H1 (cell line): Measurements from ENCODE around the gene PIK3C2G. TPM values are rescaled to one million over a fixed set of nuclear protein-coding genes. Genes with fewer than 3 reads are reported as not detected.

Experiments used
- CTCF ChIA-PET: fragments of 300-600 bp; sonication (Branson Sonifier 250); formaldehyde crosslinking; loops from one replicate; lab custom pipeline; 2021; ENCODE audit not compliant: partially characterized antibody; lab: Charles Lee
- POLR2A ChIA-PET: fragments of 300-600 bp; sonication (Branson Sonifier 250); formaldehyde crosslinking; loops from one replicate; lab custom pipeline; 2021; ENCODE audit warnings: inconsistent platforms; ENCODE audit not compliant: partially characterized antibody; lab: Charles Lee
- DNase-seq, 2 experiments: peaks; one replicate each; pipeline versions ENCODE4 v3.0.0 to v3.0.0-alpha.2; 2010 to 2022; ENCODE audit warnings: low spot score in 2 of 2, low read depth in 1 of 2, mixed read lengths in 1 of 2
- FAIRE-seq: peaks from 2 replicates; lab custom pipeline; 2011; peaks lifted over from hg19 to GRCh38; lab: Jason Lieb, UNC
- H2AFZ ChIP-seq: 2 replicates; pipeline ENCODE4 v1.8.1; 2012; ENCODE audit warnings: low read length, inconsistent platforms
- H2AK5ac ChIP-seq: 2 replicates; pipeline ENCODE4 v1.6.1; 2013; ENCODE audit warnings: low read depth, low read length
- H2BK120ac ChIP-seq: replicated peaks from 2 replicates; pipeline ENCODE3; 2013; ENCODE audit warnings: low read depth, low read length, inconsistent platforms
- H2BK12ac ChIP-seq: 2 replicates; pipeline ENCODE4 v1.6.1; 2013; ENCODE audit warnings: low read depth, low read length
- H2BK15ac ChIP-seq: 2 replicates; pipeline ENCODE4 v1.6.1; 2013; ENCODE audit warnings: low read length
- H2BK20ac ChIP-seq: 2 replicates; pipeline ENCODE4 v1.6.1; 2013; ENCODE audit warnings: low read length
- H2BK5ac ChIP-seq: 2 replicates; pipeline ENCODE4 v1.6.1; 2013; ENCODE audit warnings: low read depth, low read length
- H3K14ac ChIP-seq: 2 replicates; pipeline ENCODE4 v1.6.1; 2013; ENCODE audit warnings: inconsistent platforms; ENCODE audit not compliant: insufficient read length
- H3K18ac ChIP-seq: 2 replicates; pipeline ENCODE4 v1.6.1; 2013; ENCODE audit warnings: low read length; ENCODE audit errors: extremely low read depth
- H3K23ac ChIP-seq: 2 replicates; pipeline ENCODE4 v1.6.1; 2013; ENCODE audit warnings: inconsistent platforms; ENCODE audit not compliant: insufficient read length
- H3K23me2 ChIP-seq: 2 replicates; pipeline ENCODE4 v1.6.1; 2013; ENCODE audit warnings: low read depth, low read length
- H3K27ac ChIP-seq: 2 replicates; pipeline ENCODE4 v1.6.1; 2011; ENCODE audit warnings: low read depth, low read length, inconsistent platforms
- H3K27me3 ChIP-seq, 4 experiments: replicated peaks in 1 of 4; 1 replicate in 1 of 4; 2 replicates in 3 of 4; pipeline versions ENCODE4 v1.6.1 to v1.8.1; 2011 to 2013; ENCODE audit warnings: low read length in 3 of 4, mild to moderate bottlenecking in 3 of 4, inconsistent platforms in 2 of 4, mixed read lengths in 2 of 4, moderate library complexity in 1 of 4; ENCODE audit not compliant: control insufficient read depth in 3 of 4, insufficient read depth in 3 of 4; ENCODE audit errors: extremely low read depth in 1 of 4
- H3K36me3 ChIP-seq, 4 experiments: 2 replicates each; pipeline versions ENCODE4 v1.6.1 to v1.8.1; 2011 to 2013; ENCODE audit warnings: mild to moderate bottlenecking in 4 of 4, low read length in 3 of 4, moderate library complexity in 2 of 4, control low read depth in 1 of 4, inconsistent platforms in 1 of 4; ENCODE audit not compliant: insufficient read depth in 4 of 4, control insufficient read depth in 2 of 4
- H3K4ac ChIP-seq: replicated peaks from 2 replicates; pipeline ENCODE3; 2013; ENCODE audit warnings: low read length, low read depth, mixed read lengths, inconsistent platforms; ENCODE audit not compliant: insufficient read length
- H3K4me1 ChIP-seq, 4 experiments: replicated peaks in 1 of 4; 1 replicate in 1 of 4; 2 replicates in 3 of 4; pipeline versions ENCODE4 v1.6.1 to v1.8.1; 2011 to 2013; ENCODE audit warnings: low read length in 3 of 4, inconsistent platforms in 2 of 4, mixed read lengths in 1 of 4; ENCODE audit not compliant: insufficient read depth in 4 of 4, control insufficient read depth in 3 of 4
- H3K4me2 ChIP-seq, 2 experiments: 2 replicates each; pipeline versions ENCODE4 v1.6.1 to v1.8.1; 2011 to 2013; ENCODE audit warnings: low read depth in 2 of 2, low read length in 2 of 2, control low read depth in 1 of 2, inconsistent platforms in 1 of 2, mild to moderate bottlenecking in 1 of 2; ENCODE audit not compliant: insufficient read depth in 1 of 2
- H3K4me3 ChIP-seq, 4 experiments: fragments of 200-600, 300-600 bp in 1 of 4; sonication (generic), shearing (Covaris generic), sonication (Bioruptor Twin) in 1 of 4; 2 replicates each; pipeline versions ENCODE4 v1.5.1 to v1.8.1; 2011 to 2016; ENCODE audit warnings: low read length in 4 of 4, low read depth in 3 of 4, control low read depth in 2 of 4, inconsistent platforms in 2 of 4, mild to moderate bottlenecking in 2 of 4, mixed read lengths in 1 of 4, moderate library complexity in 1 of 4; ENCODE audit not compliant: insufficient read depth in 2 of 4; ENCODE audit errors: extremely low read depth in 1 of 4
- H3K56ac ChIP-seq: replicated peaks from 2 replicates; pipeline ENCODE3; 2013; ENCODE audit warnings: low read depth, mild to moderate bottlenecking, mixed read lengths, low read length, inconsistent platforms; ENCODE audit not compliant: insufficient read length
- H3K79me1 ChIP-seq: 2 replicates; pipeline ENCODE4 v1.6.1; 2013; ENCODE audit warnings: low read depth, low read length, control low read depth
- H3K79me2 ChIP-seq, 2 experiments: 2 replicates each; pipeline versions ENCODE4 v1.6.1 to v1.8.1; 2012 to 2013; ENCODE audit warnings: low read length in 2 of 2, mild to moderate bottlenecking in 2 of 2, inconsistent platforms in 1 of 2; ENCODE audit not compliant: insufficient read depth in 2 of 2, control insufficient read depth in 1 of 2
- H3K9ac ChIP-seq, 4 experiments: replicated peaks in 1 of 4; 1 replicate in 1 of 4; 2 replicates in 3 of 4; pipeline versions ENCODE4 v1.6.1 to v1.8.1; 2011 to 2013; ENCODE audit warnings: low read depth in 3 of 4, low read length in 3 of 4, control low read depth in 2 of 4, mild to moderate bottlenecking in 2 of 4, moderate library complexity in 2 of 4, inconsistent platforms in 1 of 4; ENCODE audit errors: extremely low read depth in 1 of 4
- H3K9me3 ChIP-seq, 2 experiments: 2 replicates each; pipeline versions ENCODE4 v1.6.1 to v1.8.1; 2012 to 2013; ENCODE audit warnings: mild to moderate bottlenecking in 2 of 2, moderate library complexity in 2 of 2, control low read depth in 1 of 2, inconsistent platforms in 1 of 2, low read depth in 1 of 2, low read length in 1 of 2, mixed read lengths in 1 of 2; ENCODE audit not compliant: insufficient read depth in 2 of 2
- H4K20me1 ChIP-seq, 2 experiments: replicated peaks in 1 of 2; 2 replicates each; pipeline versions ENCODE3 to v1.8.1; 2011 to 2013; ENCODE audit warnings: inconsistent platforms in 2 of 2, low read length in 2 of 2, mild to moderate bottlenecking in 1 of 2; ENCODE audit not compliant: insufficient read depth in 2 of 2, control insufficient read depth in 1 of 2
- H4K5ac ChIP-seq: 2 replicates; pipeline ENCODE4 v1.6.1; 2013; ENCODE audit warnings: low read length, low read depth, mixed read lengths, inconsistent platforms; ENCODE audit not compliant: insufficient read length
- H4K8ac ChIP-seq: 2 replicates; pipeline ENCODE4 v1.8.0; 2013; ENCODE audit warnings: mild to moderate bottlenecking, moderate library complexity, low read length, inconsistent platforms; ENCODE audit not compliant: insufficient read depth; ENCODE audit errors: extremely low read depth
- H4K91ac ChIP-seq: replicated peaks from 2 replicates; pipeline ENCODE3; 2013; ENCODE audit warnings: low read length, mixed read lengths, inconsistent platforms; ENCODE audit not compliant: insufficient read length
- CHD1 ChIP-seq: IDR thresholded peaks from 2 replicates; pipeline ENCODE4 v1.6.1; 2012; ENCODE audit warnings: low read depth, low read length, improper control_type of control experiment
- E2F6 ChIP-seq: IDR thresholded peaks from 2 replicates; pipeline ENCODE4 v1.6.1; 2012; ENCODE audit warnings: inconsistent platforms
- RXRA ChIP-seq: IDR thresholded peaks from 2 replicates; pipeline ENCODE4 v1.6.1; 2011; ENCODE audit warnings: low read depth, mild to moderate bottlenecking, low read length, moderate library complexity; ENCODE audit not compliant: insufficient read depth
- SIN3A ChIP-seq, 2 experiments: IDR thresholded peaks in 1 of 2; conservative IDR thresholded peaks in 1 of 2; 2 replicates each; pipeline ENCODE4 v1.6.1; 2011 to 2012; ENCODE audit warnings: low read length in 2 of 2, improper control_type of control experiment in 1 of 2, low read depth in 1 of 2, mild to moderate bottlenecking in 1 of 2
- ZNF274 ChIP-seq: IDR thresholded peaks from 2 replicates; pipeline ENCODE4 v1.7.0; 2012; ENCODE audit warnings: low read length, borderline replicate concordance; ENCODE audit errors: extremely low read depth
- WGBS, 2 experiments: shearing (Covaris generic) in 1 of 2; methylation state at CpG; one replicate each; pipeline versions ENCODE4 v1.1.6 to v1.1.7; 2013 to 2015; ENCODE audit warnings: low lambda C conversion rate in 2 of 2, mixed read lengths in 2 of 2, inconsistent platforms in 1 of 2, low coverage in 1 of 2, missing lambda C conversion rate in 1 of 2; ENCODE audit not compliant: insufficient replicate concordance in 2 of 2, insufficient coverage in 1 of 2, insufficient read length in 1 of 2; ENCODE audit errors: extremely low coverage in 1 of 2, missing lambda C conversion rate in 1 of 2; 5-methylcytosine and 5-hydroxymethylcytosine counted together
- polyA plus RNA-seq, 7 experiments: library from polyadenylated mRNA; depleted of rRNA in 3 of 7; stranded (reverse) in 5 of 7; unstranded in 2 of 7; fragments of >200 nt in 5 of 7; fragments of 200-250 nt in 2 of 7; gene quantifications; 1 replicate in 5 of 7; 2 replicates in 1 of 7; 4 replicates in 1 of 7; pipeline versions ENCODE4 v1.2.1 to v1.2.3, GENCODE V29; 2011 to 2013; ENCODE audit warnings: missing spikeins in 2 of 7, mixed read lengths in 2 of 7
- total RNA-seq: library from RNA; stranded (reverse); fragmentation: NEBNext Ultra II Directional; extraction: Animal tissue kit (Norgen Biotek cat#: 25700); gene quantifications from 2 replicates; pipeline ENCODE4 v1.2.1, GENCODE V29; 2021

The PIK3C2G gene
- total and polyA plus RNA-seq, 2 of the 8 experiments (the other 6 are each of a cell fraction or from before 2014, with no cell fraction given), result not detected

- H3K4ac ChIP-seq, result no peak overlapping the region
- no peak overlapping the region for H4K5ac ChIP-seq
- H4K8ac ChIP-seq, result no peak overlapping the region
- H3K36me3 ChIP-seq, result no peaks in the 10 kb centered on the region
- no peak overlapping the region for H3K56ac ChIP-seq
- POLR2A ChIA-PET, result no interaction called here
- H2AK5ac ChIP-seq, result no peak overlapping the region
- no peak overlapping the region for H3K4me2 ChIP-seq
- no peak overlapping the region for H2BK15ac ChIP-seq
- no peak overlapping the region for H3K27ac ChIP-seq
- H2AFZ ChIP-seq, result no peak overlapping the region
- H4K20me1 ChIP-seq, result no peaks in the 10 kb centered on the region
- no peaks in the 10 kb centered on the region; the same call in 1 of the 2 replicates for H3K23me2 ChIP-seq
- H3K79me2 ChIP-seq, result no peaks in the 10 kb centered on the region
- no peak overlapping the region for H3K18ac ChIP-seq
- H3K27me3 ChIP-seq, result no peaks in the 10 kb centered on the region
- H3K14ac ChIP-seq, result no peak overlapping the region
- no peak overlapping the region for H2BK120ac ChIP-seq
- DNase-seq, result no peak
- no peak overlapping the region for H3K9ac ChIP-seq
- TF ChIP-seq CHD1 (no peak), SIN3A (conservative IDR thresholded peaks at IDR 0.05 in 1 of 2, IDR thresholded peaks at IDR 0.05 in 1 of 2; ENCODE audit: low read depth in 1 of 2, low read length in 2 of 2) (no peak), E2F6 (no peak), ZNF274 (no peak), RXRA (peak; percentile 88; the same call in 1 of the 2 replicates)
- TF ChIP-seq, all 59 proteins: peak for 1
- H3K4me3 ChIP-seq, result no peak overlapping the region
- H2BK20ac ChIP-seq, result no peak overlapping the region
- no peak overlapping the region for H2BK5ac ChIP-seq
- H2BK12ac ChIP-seq, result no peak overlapping the region
- H3K9me3 ChIP-seq, result no peaks in the 10 kb centered on the region
- CTCF ChIA-PET, result interaction anchor here (0.6 kb wide), 1 partner anchor 1495 kb away, joined by 4 read pairs; no protein-coding TSS in a partner anchor
- no peak overlapping the region for H4K91ac ChIP-seq
- H3K79me1 ChIP-seq, result no peaks in the 10 kb centered on the region
- WGBS, 2 experiments, result 65% methylated on average over 4 of the region's 4 CpGs; no CpG with 5 or more reads in 1 of the 2 experiments
- H3K4me1 ChIP-seq, result peaks cover 0 to 3% (median 0%) of the 10 kb centered on the region in 4 experiments; a peak in 1 of 7 replicates
- no peak overlapping the region for H3K23ac ChIP-seq
- FAIRE-seq, result no peak
Observed at GRCh38 chr12:18476861-18477260, 215.5 kb downstream of the PIK3C2G start.
